MM.1S (cell line): ENCODE results near the gene MYO10.

Source experiments
- CTCF ChIP-seq: fragments of 300-600 bp; sonication (generic); IDR thresholded peaks from 2 replicates; pipeline ENCODE4 v1.5.1; 2016; ENCODE audit warnings: antibody characterized with exemption, low read length, mixed read lengths
- EZH2 ChIP-seq: fragments of 300-600 bp; sonication (generic); optimal IDR thresholded peaks from 2 replicates; pipeline ENCODE3; 2017; ENCODE audit warnings: low read depth, mild to moderate bottlenecking, antibody characterized with exemption, low read length, mixed read lengths
- EZH2phosphoT487 ChIP-seq: fragments of 300-600 bp; sonication (generic); IDR thresholded peaks from 2 replicates; pipeline ENCODE4 v1.6.1; 2018; ENCODE audit warnings: antibody characterized with exemption, low read length

- TF ChIP-seq CTCF (no peak), EZH2 (no peak), EZH2phosphoT487 (no peak)
These were observed 40.5 kb upstream of the MYO10 start for GRCh38 chr5:16976625-16977008.
